GM12875 (cell line): ENCODE measurements around the gene LGR6.
A peak's percentile ranks its signal among the peaks of the same experiment; 100 is the strongest.

Source experiments
- H3K4me3 ChIP-seq: one replicate; pipeline ENCODE4 v1.5.1; 2011; ENCODE audit warnings: low read depth, low read length, control low read depth
- TF ChIP-seq, protein P1 (sequence below): IDR thresholded peaks from 2 replicates; pipeline ENCODE4 v1.5.1; 2011; ENCODE audit warnings: low read depth, mild to moderate bottlenecking, control low read depth, inconsistent platforms, low read length, moderate library complexity, borderline replicate concordance; ENCODE audit not compliant: insufficient read depth

LGR6 gene

DNA sequence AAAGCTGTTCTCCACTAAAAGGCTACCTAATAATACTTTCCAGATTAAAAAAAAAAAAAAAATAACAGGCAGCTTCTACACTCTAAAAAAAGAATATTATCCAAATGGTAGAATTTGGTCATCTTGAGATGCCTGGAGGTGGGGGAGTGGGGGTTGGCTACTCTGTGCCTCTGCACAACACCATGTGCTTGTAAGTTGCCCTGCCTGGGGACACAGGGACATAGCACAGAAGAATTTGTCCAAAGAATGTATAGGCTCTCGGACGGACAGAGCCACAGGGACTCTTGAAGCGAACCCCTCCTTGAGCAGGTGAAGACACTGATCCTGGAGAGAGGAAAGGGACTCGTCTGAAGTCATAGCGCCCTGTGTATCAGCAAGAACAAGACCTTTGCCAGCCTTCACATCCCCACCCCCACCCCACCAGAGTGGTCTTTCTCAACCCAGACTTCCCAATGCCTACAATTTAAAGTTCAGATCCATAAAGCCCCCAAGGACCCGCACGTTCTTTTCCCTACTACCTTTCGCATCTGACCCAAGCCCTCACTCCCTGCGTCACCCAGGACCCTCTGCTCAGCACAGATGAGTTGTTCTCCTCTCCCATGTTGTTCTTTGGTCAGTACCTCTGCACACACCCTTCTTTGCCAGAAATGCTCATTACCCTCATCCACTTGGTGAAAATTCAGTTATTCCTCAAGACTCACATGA lies 72.6 kb downstream of the LGR6 start:
- H3K4me3 ChIP-seq, result no peak overlapping the region
- TF ChIP-seq, protein P1, sequence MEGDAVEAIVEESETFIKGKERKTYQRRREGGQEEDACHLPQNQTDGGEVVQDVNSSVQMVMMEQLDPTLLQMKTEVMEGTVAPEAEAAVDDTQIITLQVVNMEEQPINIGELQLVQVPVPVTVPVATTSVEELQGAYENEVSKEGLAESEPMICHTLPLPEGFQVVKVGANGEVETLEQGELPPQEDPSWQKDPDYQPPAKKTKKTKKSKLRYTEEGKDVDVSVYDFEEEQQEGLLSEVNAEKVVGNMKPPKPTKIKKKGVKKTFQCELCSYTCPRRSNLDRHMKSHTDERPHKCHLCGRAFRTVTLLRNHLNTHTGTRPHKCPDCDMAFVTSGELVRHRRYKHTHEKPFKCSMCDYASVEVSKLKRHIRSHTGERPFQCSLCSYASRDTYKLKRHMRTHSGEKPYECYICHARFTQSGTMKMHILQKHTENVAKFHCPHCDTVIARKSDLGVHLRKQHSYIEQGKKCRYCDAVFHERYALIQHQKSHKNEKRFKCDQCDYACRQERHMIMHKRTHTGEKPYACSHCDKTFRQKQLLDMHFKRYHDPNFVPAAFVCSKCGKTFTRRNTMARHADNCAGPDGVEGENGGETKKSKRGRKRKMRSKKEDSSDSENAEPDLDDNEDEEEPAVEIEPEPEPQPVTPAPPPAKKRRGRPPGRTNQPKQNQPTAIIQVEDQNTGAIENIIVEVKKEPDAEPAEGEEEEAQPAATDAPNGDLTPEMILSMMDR, result no peak

DNA sequence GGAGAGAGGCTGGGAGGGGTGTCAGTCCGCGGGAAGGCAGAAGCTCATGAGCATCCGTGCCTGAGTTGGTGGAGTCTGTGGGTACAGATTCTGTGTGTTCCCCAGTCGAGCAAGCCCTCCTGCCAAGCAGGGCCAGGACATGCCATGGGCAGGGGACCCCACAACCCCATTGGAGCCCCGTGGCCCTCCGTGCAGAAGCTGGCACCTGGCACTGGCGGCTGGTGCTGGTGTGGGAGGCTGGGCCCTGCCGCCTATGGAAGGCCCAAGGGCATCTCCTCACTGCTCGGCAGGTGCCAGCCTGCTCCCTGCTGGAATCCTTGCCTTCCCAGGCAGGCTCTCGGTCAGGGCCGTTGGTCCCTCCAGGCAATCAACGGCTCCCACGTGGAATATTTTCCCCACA lies 74.4 kb downstream of the LGR6 start:
- TF ChIP-seq, protein P1, result no peak
- H3K4me3 ChIP-seq, result no peak overlapping the region

DNA sequence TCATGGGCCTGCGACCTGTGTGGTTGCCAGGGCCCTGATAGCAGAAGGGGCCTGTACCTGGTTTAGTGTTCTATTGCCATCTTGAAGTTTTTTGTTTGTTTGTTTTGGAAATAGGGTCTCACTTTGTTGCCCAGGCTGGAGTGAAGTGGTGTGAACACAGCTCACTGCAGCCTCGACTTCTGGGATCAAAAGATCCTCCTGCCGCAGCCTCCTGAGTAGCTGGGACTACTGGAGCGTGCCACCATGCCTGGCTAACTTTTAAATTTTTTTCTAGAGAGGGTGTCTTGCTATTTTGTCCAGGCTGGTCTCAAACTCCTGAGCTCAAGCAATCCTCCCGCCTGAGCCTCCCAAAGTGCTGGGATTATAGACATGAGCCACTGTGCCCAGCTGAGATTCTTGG lies 75.2 kb downstream of the LGR6 start:
- no peak overlapping the region for H3K4me3 ChIP-seq
- TF ChIP-seq, protein P1, result no peak

DNA sequence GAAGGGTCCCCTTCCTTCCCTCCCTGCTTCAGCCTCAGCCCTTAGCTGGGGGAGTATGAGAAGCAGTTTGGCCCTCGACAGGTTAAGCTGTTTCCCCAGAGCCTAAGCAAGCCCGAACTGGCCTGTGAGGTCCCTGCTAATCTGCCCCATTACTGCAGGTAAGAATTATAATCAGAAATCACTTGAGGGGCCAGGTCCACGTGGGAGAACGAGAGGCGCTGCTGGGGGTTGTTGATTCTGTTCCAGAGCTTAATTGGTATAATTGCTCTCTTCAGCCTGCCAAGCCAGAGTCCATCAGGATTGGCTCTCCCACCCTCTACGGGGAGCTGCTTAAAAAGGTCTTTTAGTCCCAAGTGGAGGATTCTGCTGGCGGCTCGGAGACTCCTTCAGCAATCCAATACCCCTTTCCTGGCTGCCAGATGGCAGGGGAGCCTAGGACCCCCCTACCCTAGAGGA lies 77.3 kb downstream of the LGR6 start:
- TF ChIP-seq, protein P1, result no peak
- H3K4me3 ChIP-seq, result no peak overlapping the region

DNA sequence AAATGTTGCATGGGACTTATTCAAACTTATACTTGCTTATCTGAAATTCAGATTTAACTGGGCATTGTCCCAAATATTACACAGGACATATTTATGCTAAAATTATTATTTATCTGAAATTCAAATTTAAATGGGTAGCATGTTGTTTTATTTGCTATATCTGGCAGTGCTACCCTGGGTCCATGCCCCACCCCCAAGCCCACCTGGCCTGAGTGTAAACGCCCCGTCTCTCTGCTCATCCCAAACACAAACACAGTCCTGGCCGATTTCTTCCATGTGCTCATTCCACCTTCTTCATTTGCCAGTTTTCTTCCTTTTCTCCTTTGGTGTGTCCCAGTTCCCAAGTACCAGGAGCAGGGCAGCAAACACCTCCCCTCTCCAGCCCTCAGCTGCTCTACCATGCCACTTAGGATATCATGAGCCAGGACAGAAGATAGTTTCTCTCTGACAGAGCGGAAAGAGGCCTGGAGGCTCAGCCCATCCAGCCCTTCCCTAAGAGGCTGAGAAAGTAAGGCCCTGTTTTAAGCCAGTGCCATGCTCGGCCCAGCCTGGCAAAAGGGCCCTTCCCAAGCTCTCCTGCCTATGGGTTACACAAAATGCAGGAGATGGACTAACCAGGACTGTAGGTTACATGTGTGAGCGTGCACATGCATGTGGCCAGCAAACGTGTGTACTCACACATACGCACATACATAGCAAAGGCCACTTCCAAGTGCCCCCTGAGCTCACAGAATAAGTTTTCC lies 78.7 kb downstream of the LGR6 start:
- no peak overlapping the region for H3K4me3 ChIP-seq
- TF ChIP-seq, protein P1, result no peak

DNA sequence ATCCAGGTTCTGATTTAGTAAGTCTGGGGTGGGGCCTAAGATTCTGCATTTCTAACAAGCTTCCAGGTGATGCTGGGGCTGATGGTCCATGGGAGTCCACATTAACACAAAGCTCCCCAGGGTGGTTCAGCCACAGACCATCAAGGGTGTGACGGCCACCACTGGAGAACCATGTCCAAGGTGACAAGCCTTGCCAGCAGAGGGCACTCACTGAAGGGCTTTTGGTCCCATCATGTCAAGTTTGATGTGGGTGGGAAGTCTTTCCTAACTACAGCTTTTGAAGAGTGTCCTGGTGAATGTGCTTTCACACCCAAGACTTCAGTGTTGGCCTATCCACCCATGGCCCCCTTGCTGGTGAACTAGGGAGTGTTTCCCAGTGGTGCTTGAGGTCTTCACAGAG lies 81.0 kb downstream of the LGR6 start:
- TF ChIP-seq, protein P1, result peak; percentile 60; the same call in 1 of the 2 replicates
- no peak overlapping the region for H3K4me3 ChIP-seq
